HG03354 (cell line): ENCODE data around the gene TNFAIP8.

ENCODE experiments used
- ATAC-seq: cut with Tn5 transposase; IDR thresholded peaks from one replicate; pipeline ENCODE4 v1.9.1; 2021; ENCODE audit warnings: mild to moderate bottlenecking; ENCODE audit not compliant: unreplicated experiment, poor library complexity, severe bottlenecking

Gene TNFAIP8

DNA sequence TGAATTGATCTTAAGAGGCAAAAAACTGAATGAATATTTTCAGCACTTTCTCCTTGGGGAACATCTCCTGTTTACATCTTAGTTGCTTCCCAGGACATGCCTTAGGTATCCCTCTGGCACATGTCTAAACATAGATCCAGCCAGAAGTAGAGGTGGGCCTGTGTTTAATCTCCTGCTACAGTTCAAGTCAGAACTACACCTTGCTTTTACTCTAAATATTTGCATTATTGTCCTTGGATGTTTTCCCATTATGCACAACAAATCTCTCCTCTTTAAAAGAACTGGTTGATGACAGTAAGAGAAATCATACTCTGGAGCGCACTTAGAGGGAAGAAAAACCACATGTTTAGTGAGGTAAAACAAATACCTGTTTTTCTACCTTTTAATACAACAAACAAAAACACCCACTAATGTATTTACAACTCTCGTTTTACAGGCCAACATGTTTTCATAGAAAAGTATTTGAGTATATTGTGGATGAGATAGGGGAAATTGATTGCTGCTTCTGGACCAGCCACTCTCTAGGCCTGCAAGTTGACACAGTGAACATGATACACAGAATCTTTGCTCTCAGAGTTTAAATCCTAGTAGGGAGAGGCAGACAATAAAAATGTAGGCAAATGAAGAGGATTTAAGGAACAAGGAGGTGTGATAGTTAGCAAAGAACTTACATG, 32.3 kb downstream of the TNFAIP8 start:
- no peak for ATAC-seq

DNA sequence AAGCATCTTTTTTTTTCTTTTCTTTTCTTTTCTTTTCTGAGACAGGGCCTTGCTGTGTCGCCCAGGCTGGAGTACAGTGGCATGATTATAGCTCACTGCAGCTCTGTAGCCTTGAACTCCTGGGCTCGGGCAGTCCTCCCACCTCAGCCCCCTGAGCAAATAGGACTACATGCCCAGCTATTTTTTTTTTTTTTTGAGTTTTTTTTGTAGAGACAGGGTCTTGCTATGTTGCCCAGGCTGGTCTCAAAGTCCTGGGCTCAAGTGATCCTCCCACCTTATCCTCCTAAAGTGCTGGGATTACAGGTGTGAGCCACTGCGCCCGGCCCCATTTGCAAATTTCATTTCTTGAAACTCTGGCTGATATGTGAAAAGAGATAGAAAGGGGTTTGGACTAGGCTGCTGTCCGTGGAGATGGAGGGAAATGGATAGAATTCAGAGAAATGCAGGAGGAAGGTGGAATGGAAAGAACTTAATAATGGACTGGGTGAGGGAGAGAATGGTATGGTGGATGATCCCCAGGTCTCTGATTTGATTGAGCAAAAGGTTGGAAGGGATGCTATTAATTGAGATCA, 32.9 kb downstream of the TNFAIP8 start:
- no peak for ATAC-seq

DNA sequence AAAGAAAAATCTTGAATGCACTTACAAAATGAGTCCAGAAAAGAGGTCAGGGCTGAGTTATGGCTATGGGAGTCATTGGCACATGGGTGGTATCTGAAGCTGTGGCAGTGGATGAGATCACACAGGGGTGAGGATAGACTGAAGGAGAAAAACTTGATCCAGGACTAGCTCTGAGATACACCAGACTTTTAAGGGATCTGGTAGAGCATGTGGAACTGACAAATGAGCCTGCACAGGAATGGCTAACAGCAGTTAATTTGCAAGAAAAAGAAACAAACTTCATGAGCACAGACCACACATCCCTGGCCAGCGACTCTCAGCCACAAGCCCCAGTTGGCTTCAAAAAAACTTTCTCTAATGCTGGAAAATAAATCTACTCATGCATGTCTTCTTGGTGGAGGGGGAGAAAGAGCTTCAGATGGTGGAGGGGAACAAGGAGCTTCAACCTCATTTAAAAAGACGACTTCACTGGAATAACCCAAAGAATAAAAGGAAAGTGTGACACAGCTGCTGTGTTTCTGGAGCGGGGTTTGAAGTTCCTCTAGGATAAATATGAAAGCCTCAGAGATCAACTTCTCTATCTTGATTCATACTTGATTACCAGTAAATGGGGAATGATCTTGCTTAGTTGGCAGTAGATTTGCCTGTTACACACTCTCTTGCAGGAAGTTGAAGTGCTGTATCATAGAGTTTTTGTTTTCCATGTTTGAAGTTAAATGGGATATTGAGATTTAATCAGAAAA, 33.6 kb downstream of the TNFAIP8 start:
- ATAC-seq: no peak

DNA sequence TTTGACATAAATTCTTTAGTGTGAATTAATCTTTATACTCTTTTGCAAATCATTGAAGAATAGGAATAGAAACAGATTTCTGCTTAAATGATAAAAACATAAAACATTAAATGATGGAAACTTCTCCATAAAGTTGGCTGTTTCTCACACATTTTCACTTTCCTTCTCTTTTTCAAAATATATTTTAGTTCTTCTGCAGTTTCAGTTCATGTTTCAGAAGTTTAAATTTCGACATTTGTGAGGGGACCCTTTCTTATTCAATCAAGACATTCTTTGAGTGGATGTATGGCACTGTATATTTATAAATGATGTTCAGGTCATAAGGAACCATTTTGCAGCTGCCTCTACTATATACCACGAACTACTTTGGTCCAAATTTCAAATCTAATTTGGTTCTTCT, 34.6 kb downstream of the TNFAIP8 start:
- ATAC-seq: no peak

DNA sequence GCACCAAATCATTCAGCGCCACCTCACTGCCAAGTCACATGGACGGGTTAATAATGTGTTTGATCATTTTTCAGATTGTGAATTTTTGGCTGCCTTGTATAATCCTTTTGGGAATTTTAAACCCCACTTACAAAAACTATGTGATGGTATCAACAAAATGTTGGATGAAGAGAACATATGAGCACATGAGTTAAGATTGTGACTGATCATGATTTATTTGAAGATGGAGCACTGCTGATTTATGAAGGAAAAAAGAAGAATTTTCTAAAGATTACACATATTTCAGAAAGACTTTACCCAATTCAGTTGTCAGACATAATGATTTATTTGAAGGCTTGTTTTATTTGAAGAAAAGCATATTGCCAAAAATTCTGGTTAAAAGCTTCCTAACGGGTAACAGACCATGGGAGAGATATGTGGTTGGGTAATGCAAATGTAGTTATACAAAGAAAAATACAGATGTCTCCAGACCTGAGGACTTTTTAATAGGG, 37.4 kb downstream of the TNFAIP8 start:
- ATAC-seq: no peak

DNA sequence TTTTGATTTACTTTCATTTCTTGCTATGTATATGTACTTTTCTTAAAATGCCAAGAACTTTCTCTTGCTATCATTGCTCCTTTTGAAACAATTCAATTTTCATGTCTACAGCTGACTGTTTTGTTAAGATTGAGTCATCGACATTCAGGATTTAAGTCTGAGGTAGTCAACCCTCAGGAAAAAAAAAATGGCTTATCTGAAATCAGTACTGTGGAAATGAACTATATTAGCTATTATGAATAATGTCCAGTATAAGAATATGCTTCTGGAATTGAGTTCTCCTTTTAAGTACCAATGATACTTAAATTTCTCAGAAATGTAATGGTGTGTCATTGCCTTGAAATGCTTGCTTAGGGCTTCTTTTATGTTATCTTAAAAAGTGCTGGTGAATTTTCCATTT, 37.9 kb downstream of the TNFAIP8 start:
- ATAC-seq: no peak

DNA sequence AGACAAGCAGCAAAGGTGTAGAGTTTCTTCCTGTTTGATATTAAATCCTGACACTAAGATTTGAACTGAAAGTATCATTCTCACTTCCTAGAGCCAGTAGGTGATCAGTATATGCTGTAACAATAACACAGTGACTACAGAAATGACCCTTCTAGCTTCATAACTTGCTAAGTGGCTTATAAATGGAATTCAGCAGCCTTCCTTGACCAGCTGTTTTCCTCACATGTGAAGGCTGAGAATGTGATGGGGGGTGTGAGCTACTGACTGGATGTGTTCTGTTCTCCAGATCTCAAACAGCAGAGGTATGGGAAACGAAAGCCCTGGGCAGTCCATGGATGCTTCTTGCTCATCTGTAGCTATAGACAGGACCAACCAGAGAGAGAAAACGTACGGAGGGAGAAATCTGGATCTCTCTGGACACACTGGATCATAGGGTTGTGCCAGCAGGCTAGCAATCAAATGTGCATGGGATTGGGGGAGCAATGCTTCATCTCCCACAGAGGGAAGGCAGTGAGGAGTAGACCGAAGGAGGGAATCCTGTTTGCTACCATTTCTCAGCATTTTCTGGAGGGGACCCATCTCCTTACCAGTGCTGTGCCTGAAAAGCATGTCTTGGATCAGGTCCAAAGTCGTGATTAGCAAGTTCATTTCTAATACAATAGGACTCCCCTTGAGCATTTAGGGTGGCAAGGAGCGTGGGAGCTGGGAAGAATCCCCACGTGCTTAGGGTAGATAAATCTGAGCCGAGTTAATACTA, 39.4 kb downstream of the TNFAIP8 start:
- ATAC-seq: peak; percentile 64

DNA sequence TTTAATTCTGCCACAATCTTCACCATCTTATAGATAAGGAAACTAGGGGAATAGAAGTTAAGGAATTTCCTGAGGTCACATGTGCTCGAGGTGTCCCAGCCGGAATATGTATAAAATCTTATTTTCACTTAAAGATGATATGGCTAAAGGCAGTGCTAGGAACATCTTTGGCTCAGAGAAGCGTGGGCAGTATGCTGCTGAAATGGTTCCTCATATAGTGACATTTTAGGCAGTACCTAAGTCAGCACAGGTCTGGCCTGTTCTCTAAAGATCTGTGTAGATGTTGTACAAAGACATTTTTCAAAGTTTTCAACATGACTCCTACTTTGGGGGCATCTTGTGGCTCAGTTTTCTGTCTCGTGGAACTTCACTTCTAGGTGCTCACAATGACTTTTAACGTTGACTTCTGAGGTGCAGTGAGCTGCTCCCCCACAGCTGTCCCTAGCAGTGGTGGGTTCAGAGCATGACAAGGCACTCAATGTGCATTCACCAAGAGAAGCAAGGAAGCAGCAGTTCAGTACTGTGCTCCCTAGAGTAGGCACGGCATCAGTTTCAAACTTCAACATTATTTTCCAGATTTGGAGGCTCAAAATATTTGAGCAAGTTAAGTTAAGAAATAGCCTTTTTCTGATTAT, 40.3 kb downstream of the TNFAIP8 start:
- ATAC-seq: no peak

DNA sequence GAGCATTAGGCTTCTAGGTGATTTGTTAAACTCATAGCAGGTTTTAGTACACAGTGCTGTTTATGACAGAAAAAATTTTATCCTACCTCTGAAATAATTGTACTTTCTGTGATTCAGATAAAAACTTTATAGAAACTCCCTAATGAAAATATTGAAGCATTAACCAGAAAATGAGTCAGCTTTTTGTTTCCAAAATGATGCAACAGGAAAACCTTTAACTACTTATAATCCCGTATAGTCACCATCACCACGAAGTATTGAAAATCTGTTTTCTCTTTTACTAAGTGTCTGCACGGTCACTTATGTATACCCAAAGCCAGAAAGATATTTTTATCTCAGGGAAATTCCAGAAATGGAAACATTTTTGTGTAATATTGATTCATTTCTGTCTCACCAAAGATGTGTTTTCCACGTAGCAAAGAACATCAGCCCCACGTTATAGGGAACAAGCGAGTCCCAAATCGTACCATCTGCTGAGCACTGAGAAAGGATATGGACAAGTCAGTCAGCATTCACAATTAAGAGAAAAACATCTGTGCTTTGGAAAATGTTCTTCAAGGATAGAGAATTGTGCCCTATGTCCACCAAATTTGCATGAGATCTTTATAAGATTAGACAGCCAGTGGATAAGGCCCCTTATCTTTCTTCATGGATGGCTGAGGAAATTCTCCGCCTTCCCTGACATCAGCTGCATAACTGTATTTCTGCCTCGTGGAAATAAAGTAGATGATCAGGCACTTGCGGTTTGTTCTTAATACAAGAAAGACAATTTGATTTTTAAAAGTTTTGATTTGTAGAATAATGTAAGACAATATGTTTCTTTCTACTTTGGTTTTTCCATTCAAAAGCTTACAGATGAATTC, 41.9 kb downstream of the TNFAIP8 start:
- peak; percentile 59 for ATAC-seq

DNA sequence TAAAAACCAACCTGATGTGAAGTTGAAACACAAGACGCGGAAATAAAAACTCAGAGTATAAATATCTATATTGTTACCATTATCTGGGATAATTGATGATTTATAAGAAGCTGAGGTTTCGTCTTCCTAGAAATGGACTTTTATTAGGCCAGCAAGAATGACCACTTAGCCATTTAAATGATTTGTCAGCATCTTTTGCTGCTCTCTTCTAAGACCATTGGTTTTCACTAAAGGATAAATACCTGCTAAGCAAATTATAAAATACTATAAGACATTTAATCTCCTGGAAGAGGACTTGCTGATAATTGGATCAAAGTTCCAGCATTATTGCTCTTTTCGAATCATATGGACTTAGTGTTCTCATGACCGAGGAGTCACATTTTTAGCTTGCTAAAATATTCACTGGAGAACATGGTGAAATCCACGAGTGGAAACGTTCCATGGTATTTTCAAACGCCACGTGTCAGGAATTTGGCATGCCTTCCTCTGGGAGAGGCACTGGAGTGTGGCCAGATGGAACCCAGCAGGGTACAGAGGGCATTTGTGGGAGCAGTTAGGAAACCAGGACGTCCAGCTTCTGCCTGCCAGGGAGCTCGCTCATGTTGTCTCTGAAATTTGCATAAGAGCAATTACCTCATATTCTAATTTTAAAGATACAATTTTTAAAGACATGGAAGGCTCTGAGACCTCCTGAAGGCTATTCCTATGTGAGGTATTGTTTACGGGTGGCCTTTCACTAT, 43.1 kb downstream of the TNFAIP8 start:
- ATAC-seq: no peak

DNA sequence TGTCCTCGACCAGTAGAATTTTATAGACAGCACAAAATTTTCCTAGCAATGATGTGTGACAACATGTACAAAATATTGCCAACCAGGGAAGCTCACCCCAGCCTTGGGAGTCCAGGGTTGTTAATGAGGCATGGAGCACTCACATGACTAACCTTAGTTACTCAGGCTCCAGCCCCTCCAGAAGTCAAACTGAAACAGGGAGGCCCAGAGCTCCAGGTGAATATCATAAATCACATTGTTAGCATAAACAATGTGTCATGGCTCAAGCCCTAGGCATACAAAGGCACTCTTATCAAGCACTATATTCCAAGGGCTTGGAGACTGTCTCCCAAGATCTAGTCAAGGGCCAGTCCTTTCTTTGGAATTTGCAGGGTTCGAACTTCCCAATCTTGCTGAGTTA, 44.4 kb downstream of the TNFAIP8 start:
- no peak for ATAC-seq

DNA sequence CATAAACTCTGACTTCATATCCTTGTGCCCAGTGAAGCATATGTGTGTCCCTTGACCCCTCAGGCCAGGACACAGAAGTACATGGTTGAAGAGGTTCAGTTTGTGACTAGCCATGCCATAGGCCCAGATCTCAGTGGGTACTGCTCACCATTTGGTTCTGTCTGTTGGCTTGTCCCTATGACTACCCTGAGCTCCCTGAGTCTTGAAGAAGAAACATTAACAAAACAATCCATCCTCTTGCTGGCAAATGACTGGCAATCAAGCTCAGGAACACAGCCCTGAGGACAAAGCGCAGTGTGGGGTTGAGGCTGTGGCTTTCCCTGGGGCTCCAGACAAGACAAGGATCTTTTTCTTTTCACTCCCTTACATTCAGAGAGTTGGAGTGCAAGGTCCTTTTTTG, 46.3 kb downstream of the TNFAIP8 start:
- ATAC-seq: no peak

DNA sequence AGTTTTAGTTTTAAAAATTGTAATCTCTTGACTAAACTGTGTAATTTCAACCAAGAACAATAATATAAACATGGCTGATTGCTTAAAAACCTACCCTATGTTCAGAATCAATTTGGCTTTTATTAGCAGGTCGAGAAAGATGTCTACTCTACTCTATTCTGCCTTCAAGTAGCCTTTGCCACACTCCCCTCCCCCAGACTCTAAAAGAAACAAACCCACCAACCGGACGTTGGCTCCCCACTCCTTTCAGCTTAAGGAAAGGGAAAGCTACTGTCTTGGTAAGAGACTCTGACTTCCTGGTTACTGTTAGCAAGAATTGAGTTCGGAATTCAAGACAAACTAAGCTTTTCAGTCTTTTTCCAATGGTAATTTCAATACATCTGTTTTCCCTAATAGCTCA, 46.7 kb downstream of the TNFAIP8 start:
- ATAC-seq: no peak

DNA sequence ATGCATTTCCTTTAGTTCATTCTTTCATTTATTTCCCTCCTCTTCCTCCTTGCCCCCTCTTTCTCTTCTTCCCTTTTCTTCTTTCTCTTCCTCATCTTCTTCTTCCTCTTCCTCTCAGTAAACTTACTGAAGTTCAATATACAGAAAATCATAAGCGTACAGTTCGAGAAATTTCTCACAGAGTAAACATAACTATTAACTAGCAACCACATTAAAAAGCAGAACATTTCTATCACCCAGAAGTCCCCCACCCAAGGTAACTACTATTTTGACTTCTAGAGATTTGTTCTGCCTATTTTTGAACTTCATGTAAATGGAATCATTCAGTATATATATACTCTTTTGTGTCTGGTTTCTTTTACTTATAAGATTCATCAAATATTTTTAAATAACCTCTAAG, 48.2 kb downstream of the TNFAIP8 start:
- ATAC-seq: no peak

DNA sequence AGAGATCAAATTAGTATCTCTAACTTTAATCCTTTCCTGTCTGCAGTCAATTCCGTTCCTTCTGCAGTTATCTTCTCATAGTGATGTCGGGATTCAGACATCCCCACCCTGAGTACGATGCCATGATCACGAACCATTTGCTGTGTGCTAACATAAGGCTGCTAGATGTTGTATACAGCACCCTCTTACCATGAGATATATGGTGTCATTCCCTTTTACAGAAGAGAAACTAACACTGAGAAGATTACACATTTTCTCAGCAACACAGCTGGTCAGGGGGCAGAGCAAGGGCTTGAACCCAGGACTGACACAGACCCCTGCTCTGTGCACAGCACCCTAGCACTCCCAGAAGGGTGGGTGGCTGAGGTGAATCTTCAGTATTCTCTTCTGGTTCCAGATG, 49.6 kb downstream of the TNFAIP8 start:
- peak; percentile 37 for ATAC-seq

DNA sequence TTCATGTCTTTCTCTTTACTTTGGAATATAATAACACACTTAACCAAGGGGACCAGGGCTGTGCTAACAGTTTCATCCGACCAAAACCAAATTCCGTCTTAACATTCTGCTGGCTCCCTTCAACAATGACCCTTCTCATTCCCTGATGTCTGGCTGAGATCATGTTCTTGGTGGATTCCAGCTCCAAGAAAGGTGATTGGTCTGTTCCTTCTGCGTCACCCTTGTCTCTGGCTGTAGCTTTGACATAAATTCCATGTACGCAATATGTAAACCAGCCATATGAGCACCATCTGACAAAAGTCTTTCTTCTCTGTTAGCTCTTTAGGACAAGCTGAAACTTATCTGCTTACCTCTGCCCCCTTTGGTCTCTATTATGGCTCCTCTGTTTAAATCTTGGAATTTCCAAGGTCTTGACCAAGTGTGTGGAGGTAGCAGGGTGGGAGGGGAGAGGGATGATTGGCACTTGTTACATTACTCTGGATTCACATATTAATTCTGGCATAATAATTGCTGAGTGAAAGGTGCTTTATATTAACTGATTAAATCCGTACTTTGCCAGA, 50.8 kb downstream of the TNFAIP8 start:
- ATAC-seq: no peak

DNA sequence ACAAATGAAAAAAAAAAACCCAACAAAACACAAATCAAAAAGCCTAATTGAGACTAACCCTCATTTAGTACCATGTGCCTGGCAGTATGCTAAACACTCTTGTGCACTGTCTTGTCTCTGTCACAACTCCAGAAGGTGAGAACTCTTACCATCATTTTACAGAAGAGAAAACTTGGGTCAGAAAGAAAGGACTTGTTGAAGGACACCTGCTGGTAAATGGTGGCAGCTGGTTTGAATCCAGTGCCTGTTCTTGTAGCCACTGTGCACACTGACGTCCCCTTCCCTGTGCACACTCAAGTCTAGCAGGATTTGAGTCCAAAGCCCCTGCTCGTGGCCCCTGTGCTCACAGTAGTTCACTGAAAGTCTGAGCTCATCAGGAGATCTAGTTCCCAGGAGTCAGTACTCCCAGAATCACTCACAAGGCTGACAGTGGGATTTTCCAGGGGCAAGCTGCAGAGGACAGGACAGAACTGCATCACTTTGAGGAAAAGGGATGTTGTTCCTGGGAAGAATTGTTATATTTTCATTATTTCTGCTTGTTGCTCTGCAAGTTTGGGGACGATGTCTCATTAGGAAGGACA, 53.5 kb downstream of the TNFAIP8 start:
- no peak for ATAC-seq
